ENCODE results near the gene OGFR.

OGFR gene

DNA sequence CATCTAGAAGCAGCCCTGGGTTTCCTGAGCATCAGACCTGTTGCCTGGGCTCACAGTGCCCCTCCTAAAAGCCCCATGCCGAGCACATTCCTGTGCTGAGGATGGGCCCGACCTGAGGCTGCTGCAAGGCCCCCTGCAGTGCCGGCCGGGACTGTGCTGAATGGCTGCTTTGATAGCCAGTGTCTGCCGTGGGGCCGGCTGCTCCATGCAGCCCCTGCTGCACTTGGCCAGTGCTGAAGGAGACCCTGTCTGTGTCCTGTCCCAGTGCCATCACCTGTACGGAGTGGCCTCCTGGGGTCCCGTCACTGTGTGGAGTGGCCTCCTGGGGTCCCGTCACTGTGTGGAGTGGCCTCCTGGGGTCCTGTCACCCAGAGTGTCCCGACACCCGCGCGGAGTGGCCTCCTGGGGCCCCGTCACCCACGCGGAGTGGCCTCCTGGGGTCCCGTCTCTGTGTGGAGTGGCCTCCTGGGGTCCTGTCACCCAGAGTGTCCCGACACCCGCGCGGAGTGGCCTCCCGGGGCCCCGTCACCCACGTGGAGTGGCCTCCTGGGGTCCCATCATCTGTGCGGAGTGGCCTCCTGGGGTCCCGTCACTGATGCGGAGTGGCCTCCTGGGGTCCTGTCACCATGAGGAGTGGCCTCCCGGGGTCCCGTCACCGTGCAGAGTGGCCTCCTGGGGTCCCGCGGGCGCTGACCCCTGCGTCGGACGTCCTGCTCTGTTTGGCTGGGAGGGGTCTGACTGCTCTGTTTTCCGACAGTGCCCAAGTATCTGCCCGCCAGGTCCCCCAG is 19.2 kb downstream of the OGFR start:
- Histone ChIP-seq H3K36me3 (ENCODE audit: insufficient read depth, low read length) (no peaks in the 10 kb centered on the region), H3K4me1 (ENCODE audit: insufficient read depth, low read length) (peaks cover 9% of the 10 kb centered on the region; the same call in 1 of the 2 replicates), H3K9ac (ENCODE audit: low read depth, low read length) (no peak overlapping the region), H3K9me3 (ENCODE audit: control insufficient read depth, insufficient read depth, low read length) (no peaks in the 10 kb centered on the region)

DNA sequence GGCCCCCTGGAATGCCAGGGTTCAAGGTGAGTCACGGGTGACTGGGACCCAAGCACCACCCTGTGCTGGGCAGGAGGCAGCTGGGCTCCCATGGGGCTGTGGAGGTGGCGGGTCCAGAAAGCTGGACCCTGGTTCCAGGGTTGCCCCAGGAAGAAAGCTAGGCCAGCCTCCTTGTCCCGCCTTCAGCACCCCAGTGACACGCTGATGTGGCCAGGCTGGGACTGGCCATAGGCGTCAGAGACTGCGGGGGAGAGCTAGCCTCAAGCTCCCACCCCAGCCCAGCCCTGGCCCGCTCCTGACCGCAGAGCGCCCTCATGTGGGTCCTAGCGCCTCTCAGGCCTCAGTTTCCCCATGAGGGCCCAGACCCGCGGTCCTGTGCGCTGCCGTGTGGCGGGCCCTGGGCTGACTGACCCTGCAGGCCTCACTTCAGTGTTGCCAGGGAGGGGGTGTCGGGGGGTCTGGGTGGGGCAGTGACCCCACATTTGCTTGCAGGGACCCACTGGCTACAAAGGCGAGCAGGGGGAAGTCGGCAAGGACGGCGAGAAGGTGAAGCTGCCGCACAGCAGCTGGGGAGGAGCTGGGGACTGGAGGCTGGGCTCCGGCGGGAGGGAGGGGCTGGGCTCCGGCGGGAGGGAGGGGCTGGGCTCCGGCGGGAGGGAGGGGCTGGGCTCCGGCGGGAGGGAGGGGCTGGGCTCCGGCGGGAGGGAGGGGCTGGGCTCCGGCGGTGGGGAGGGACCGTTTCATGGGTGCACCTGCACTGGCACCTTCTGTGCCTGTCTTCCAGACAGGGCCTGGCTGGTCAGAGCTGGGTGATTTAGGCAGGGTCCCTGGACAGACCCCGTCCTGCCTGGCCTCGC is 20.1 kb downstream of the OGFR start:
- peaks cover 9% of the 10 kb centered on the region; the same call in 1 of the 2 replicates for H3K4me1 ChIP-seq (ENCODE audit: insufficient read depth, low read length)
- H3K9ac ChIP-seq (ENCODE audit: low read depth, low read length): no peak overlapping the region
- no peaks in the 10 kb centered on the region for H3K36me3 ChIP-seq (ENCODE audit: insufficient read depth, low read length)
- no peaks in the 10 kb centered on the region for H3K9me3 ChIP-seq (ENCODE audit: control insufficient read depth, insufficient read depth, low read length)

DNA sequence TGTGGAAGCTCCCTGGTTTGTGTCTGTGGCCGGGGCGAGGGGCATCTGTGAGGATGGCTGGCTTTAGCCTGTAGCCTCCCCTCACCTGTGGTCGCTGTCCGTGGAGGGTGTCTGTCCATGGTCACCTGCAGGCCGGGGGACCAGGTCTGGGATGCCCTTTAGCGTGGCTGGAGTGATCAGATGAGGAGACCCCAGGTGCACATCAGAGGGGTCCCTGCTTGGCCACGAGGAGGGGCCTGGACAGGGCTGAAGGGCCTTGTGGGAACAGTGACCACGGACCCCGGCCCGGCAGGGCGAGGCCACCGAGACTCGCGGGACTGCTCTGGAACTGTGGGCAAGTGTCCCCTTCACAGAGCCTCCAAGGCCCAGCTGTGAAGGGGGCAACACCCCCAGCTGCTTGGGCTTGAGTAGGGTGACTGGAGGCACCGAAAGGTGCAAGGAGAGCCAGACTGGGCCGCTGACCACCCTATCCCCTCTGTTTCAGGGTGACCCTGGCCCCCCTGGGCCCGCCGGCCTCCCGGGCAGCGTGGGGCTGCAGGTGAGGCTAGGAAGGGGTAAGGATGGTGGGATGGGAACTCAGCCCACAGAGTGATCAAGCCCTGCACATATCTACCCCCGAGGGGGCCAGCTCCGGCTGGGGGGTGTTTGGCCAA is 20.8 kb downstream of the OGFR start:
- Histone ChIP-seq H3K9ac (ENCODE audit: low read depth, low read length) (no peak overlapping the region), H3K36me3 (ENCODE audit: insufficient read depth, low read length) (no peaks in the 10 kb centered on the region), H3K4me1 (ENCODE audit: insufficient read depth, low read length) (peaks cover 9% of the 10 kb centered on the region; the same call in 1 of the 2 replicates), H3K9me3 (ENCODE audit: control insufficient read depth, insufficient read depth, low read length) (no peaks in the 10 kb centered on the region)

DNA sequence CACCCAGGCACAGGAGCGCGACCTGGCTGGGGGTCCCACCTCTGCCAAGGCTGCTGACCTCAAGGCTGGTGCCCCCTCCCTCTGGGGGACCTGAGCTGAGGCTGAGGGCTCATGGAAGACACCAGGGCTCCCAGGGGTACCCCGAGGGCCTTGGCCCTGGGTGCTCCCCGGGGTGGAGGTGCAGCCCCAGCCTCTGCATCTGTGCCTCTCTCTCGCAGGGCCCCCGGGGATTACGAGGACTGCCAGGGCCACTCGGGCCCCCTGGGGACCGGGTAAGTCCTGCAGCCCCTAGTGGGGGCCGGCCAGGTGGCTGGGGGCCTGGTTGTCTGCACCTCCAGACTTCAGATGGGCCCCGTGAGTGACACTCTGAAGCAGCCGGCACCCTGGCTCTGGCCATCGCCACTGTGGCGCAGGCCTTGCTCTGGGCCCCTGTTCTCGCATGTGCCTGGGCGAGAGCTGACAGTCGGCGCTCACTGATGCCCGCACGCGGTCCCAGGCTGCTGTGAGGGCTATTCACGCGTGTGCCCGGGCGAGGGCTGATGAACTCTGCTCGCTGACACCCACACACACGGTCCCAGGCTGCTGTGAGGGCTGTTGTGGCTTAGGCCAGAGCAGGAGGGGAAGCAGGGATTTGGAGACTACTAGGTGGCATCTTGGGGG is 21.5 kb downstream of the OGFR start:
- peaks cover 9% of the 10 kb centered on the region; the same call in 1 of the 2 replicates for H3K4me1 ChIP-seq (ENCODE audit: insufficient read depth, low read length)
- no peaks in the 10 kb centered on the region for H3K36me3 ChIP-seq (ENCODE audit: insufficient read depth, low read length)
- H3K9ac ChIP-seq (ENCODE audit: low read depth, low read length): no peak overlapping the region
- H3K9me3 ChIP-seq (ENCODE audit: control insufficient read depth, insufficient read depth, low read length): no peaks in the 10 kb centered on the region

DNA sequence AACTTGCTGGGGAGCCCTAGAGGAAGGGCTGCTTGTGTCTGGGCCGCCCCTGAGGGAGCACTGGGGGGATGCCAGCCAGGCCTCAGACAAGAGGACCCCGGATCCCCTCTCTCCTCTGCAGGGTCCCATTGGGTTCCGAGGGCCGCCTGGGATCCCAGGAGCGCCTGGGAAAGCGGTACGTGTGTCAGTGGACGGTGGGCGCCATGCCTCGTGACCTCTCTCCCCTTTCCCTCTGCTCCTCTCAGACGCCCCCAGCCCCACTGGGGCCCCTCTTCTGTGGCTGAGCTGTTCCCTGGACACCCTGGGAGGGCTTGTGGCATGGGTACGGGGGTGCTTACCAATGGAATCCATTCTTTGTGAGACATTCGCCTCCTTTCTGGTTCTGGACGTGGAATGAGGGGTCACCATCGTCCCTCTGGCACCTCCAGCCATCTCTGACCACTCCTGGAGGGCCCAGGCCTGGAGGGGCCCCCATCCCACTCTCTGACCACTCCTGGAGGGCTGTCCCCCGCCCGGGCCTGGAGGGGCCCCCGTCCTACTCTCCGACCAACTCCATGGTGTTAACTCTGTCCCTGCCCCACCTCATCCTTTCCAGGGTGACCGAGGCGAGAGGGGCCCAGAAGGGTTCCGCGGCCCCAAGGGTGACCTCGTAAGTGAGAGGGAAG is 22.1 kb downstream of the OGFR start:
- Histone ChIP-seq H3K9ac (ENCODE audit: low read depth, low read length) (no peak overlapping the region), H3K9me3 (ENCODE audit: control insufficient read depth, insufficient read depth, low read length) (no peaks in the 10 kb centered on the region), H3K36me3 (ENCODE audit: insufficient read depth, low read length) (no peaks in the 10 kb centered on the region), H3K4me1 (ENCODE audit: insufficient read depth, low read length) (peaks cover 12% of the 10 kb centered on the region)

DNA sequence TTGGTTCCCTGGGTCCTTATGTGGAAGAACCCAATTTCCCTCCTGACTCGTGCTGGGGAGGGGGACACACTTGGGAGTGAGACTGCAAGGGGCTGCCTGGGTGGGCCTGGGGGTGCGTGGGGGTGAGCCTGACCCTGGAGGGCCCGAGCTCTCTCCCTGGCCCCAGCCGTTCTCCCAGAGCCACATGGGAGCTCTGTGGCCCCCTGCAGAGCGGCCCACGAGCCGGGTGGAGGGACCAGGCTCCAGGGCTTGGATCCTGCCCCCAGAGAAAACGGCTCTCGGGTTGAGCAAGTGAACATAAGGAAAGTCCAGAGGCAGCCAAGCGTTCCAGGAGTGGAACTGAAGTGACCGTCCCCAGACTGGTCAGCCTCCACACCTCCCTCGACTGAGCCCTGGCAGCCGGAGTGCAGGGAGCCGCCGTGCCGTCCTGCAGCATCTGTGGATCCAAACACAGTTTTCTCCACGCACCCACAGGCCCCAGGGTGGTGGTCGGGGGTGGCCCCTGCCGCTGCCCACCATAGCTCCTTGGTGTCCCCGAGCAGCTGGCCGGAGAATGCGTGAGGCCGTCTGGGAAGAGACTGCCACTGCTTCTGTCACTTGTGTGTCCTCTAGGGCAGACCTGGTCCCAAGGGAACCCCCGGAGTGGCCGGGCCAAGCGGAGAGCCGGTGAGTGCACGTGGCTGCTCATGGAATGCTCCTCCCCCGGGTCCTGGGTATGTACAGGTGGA is 22.8 kb downstream of the OGFR start:
- Histone ChIP-seq H3K9ac (ENCODE audit: low read depth, low read length) (no peak overlapping the region), H3K4me1 (ENCODE audit: insufficient read depth, low read length) (peaks cover 19% of the 10 kb centered on the region), H3K9me3 (ENCODE audit: control insufficient read depth, insufficient read depth, low read length) (no peaks in the 10 kb centered on the region), H3K36me3 (ENCODE audit: insufficient read depth, low read length) (no peaks in the 10 kb centered on the region)

DNA sequence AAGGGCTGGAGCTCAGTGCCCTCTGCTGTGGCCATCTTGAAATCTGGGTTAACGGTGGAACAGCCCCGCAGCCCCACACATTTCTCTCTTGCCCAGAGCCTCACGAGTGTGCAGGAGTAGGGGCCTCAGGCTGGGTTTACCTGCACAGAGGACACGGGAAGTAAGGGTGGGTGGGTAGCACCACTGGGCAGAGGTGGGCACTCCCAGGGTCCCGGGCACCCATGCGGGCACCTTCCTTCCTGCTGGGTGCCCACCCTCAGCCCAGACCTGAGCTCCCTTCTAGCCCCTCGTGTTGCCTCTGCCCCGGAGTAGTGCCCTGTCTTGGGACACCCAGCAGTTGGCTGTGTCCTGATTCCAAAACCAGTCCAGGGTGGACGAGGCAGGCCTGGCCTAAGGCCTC is 23.4 kb downstream of the OGFR start:
- Histone ChIP-seq H3K4me1 (ENCODE audit: insufficient read depth, low read length) (peaks cover 22% of the 10 kb centered on the region), H3K9ac (ENCODE audit: low read depth, low read length) (no peak overlapping the region), H3K36me3 (ENCODE audit: insufficient read depth, low read length) (no peaks in the 10 kb centered on the region), H3K9me3 (ENCODE audit: control insufficient read depth, insufficient read depth, low read length) (no peaks in the 10 kb centered on the region)

DNA sequence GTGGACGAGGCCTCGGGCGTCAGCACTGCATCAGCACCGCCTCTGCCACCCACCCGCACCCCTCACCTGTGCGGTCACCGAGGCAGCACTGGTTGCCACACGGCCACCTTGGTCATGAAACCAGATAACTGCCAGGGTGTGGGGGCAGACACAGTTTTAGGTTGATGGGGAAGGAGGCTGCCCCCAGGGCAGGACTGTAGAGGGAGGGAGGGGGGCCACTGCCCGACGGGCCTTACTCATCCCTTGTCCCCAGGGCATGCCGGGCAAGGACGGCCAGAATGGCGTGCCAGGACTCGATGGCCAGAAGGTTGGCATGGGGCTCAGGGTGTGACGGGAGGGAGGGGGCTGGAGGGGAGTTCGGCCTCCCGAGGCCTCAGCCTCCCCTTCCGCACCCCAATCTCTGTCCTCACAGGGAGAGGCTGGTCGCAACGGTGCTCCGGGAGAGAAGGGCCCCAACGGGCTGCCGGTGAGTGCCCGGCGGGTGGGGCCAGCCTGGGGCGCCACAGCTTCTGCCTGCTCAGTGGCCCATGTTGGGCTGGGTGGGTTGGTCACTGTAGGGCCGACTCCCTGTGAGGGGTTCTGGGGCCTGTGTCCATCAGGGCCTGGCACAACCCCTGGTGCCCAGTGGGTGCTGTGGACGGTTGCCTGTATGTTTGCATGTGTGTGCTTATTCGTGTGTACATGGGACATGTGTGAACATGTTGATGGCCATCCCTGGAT is 24.0 kb downstream of the OGFR start:
- Histone ChIP-seq H3K36me3 (ENCODE audit: insufficient read depth, low read length) (no peaks in the 10 kb centered on the region), H3K9ac (ENCODE audit: low read depth, low read length) (no peak overlapping the region), H3K9me3 (ENCODE audit: control insufficient read depth, insufficient read depth, low read length) (no peaks in the 10 kb centered on the region), H3K4me1 (ENCODE audit: insufficient read depth, low read length) (peaks cover 16% of the 10 kb centered on the region)

DNA sequence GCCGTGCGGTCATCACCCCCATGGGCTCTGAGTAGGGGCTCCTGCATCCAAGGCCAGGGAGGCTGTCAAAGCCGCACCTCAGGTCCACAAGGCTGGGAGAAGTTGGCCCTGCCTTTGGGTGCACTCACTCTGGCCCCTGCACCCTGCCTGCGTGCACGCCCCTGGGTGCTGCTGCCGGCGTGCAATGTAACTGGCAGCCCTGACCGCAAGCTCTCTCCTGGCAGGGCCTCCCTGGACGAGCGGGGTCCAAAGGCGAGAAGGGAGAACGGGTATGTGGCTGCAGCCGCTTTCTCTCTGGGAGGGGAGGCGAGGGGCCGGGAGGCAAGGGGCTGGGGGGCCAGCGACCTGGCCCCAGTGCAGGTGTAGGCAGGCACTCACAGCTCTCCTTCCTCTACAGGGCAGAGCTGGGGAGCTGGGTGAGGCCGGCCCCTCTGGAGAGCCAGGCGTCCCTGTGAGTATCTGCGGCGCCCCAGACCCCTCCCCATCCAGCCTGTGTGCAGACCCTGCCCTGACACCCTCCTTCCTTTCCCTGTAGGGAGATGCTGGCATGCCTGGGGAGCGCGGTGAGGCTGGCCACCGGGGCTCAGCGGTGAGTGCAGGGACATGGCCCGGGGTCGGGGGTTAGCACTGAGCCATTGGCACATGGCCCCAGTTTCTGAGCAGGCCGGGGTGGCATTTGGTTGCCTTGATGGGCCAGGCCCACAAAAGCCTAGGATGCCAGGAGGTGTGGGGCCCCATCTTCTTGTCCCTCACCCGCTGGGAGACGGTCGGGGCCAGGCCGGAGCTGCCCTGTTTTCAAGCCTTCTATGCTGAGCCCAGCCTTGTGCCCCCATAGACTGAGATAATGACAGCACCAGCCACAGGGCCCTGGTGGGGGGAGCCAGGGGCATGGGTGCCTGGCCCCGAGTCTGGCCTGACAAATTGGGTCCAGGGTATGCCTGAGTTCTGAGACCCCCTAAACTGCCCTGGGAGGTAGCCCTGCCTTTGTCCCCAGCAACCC is 24.9 kb downstream of the OGFR start:
- peaks cover 14% of the 10 kb centered on the region for H3K4me1 ChIP-seq (ENCODE audit: insufficient read depth, low read length)
- no peaks in the 10 kb centered on the region for H3K9me3 ChIP-seq (ENCODE audit: control insufficient read depth, insufficient read depth, low read length)
- H3K36me3 ChIP-seq (ENCODE audit: insufficient read depth, low read length): peaks cover 3% of the 10 kb centered on the region; the same call in 1 of the 2 replicates
- H3K9ac ChIP-seq (ENCODE audit: low read depth, low read length): no peak overlapping the region

DNA sequence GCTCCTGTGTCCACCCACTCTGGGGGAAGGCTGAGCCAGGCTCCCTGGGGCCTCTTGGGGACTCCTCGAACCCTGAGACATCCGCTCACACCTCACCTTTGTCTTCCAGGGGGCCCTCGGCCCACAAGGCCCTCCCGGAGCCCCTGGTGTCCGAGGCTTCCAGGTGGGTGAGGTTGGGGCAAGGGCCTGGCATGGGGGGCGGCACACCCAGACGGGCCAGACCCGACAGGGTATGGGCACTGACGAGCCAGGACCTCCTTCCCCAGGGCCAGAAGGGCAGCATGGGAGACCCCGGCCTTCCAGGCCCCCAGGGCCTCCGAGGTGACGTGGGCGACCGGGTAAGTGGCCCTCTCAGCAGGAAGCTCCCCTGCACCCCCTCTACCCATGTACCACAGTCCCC is 25.6 kb downstream of the OGFR start:
- peaks cover 5% of the 10 kb centered on the region; the same call in 1 of the 2 replicates for H3K36me3 ChIP-seq (ENCODE audit: insufficient read depth, low read length)
- peaks cover 14% of the 10 kb centered on the region for H3K4me1 ChIP-seq (ENCODE audit: insufficient read depth, low read length)
- H3K9ac ChIP-seq (ENCODE audit: low read depth, low read length): no peak overlapping the region
- no peaks in the 10 kb centered on the region for H3K9me3 ChIP-seq (ENCODE audit: control insufficient read depth, insufficient read depth, low read length)

DNA sequence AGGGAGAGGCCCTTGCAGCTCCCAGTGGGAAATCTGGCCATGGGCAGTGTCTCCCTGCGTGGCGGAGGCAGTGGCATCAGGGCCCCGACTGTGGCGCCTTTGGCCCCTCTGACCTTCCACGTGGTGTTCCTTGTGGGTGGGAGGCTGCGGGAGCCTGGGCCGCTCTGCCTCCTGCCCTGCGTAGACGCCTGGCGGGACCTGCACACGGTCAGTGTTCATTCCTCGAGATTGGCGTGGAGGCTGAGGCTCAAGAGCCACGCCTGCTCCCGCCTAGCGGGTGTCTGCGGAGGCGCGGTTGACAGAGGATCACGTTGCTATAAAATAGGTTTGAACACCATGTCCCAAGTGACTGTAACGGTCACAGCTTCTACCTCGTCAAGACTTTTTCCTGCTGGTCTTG is 26.2 kb downstream of the OGFR start:
- H3K4me1 ChIP-seq (ENCODE audit: insufficient read depth, low read length): peaks cover 14% of the 10 kb centered on the region
- H3K9ac ChIP-seq (ENCODE audit: low read depth, low read length): no peak overlapping the region
- peaks cover 5% of the 10 kb centered on the region; the same call in 1 of the 2 replicates for H3K36me3 ChIP-seq (ENCODE audit: insufficient read depth, low read length)
- H3K9me3 ChIP-seq (ENCODE audit: control insufficient read depth, insufficient read depth, low read length): no peaks in the 10 kb centered on the region

DNA sequence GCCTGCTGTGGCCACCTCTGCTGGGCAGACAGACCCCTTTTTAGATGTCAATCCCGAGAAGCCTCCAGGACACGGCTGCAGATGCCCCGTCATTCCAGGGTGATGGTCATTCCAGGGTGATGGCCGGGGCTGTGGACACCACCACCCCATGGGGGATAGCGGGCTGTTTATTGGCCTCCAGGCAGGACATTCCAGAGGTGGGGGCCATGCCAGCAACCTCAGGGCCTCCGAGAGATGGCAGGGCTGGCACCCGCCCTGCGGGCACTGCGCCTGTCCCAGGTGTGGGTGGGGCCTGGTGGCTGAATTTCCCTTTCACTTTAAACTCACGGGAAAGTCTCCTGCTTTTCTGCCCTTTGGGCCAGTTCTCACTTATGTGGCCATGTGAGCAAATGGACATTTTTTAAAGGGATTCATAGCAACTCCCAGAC is 26.7 kb downstream of the OGFR start:
- H3K9me3 ChIP-seq (ENCODE audit: control insufficient read depth, insufficient read depth, low read length): no peaks in the 10 kb centered on the region
- no peak overlapping the region for H3K9ac ChIP-seq (ENCODE audit: low read depth, low read length)
- peaks cover 14% of the 10 kb centered on the region for H3K4me1 ChIP-seq (ENCODE audit: insufficient read depth, low read length)
- peaks cover 5% of the 10 kb centered on the region; the same call in 1 of the 2 replicates for H3K36me3 ChIP-seq (ENCODE audit: insufficient read depth, low read length)

Measured in ES-I3 (cell line).